GM23248 (cell line): ENCODE measurements around the gene CDKAL1.

Experiments used
- EZH2 ChIP-seq: fragments of 200-600 bp; sonication (generic); IDR thresholded peaks from 2 replicates; pipeline ENCODE4 v1.6.1; 2018; ENCODE audit warnings: antibody characterized with exemption, mild to moderate bottlenecking; ENCODE audit not compliant: insufficient read depth, poor library complexity, severe bottlenecking
- EZH2phosphoT487 ChIP-seq: fragments of 200-600 bp; sonication (generic); IDR thresholded peaks from 2 replicates; pipeline ENCODE4 v1.6.1; 2018; ENCODE audit warnings: antibody characterized with exemption, moderate library complexity, mild to moderate bottlenecking, low read depth; ENCODE audit not compliant: insufficient read depth

DNA sequence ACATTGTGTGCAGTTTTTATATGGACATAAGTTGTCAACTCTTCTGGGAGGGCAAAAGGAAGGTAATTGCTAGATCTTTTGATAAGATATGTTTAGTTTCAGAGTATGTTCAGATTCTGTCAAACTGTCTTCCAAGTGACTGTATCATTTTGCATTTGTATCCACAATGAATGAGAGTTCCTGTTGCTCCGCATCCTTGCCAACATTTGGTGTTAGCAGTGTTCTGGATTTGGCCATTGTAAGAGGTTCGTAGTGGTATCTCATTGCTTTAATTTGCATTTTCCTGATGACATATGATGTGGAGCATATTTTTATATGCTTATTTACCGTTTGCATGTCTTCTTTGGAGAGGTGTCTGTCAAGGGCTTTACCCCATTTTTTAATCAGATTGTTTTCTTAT, 150.2 kb downstream of the CDKAL1 start:
- TF ChIP-seq EZH2phosphoT487 (no peak), EZH2 (no peak)
